ENCODE data around the gene TTYH1.
"Not testable (repeated sequence)": the region's sequence is repeated elsewhere in the genome, so short reads cannot be mapped to it uniquely, and the experiment has no call there.

Gene TTYH1

GRCh38 chr19:54446349-54446748, 31.1 kb downstream of the TTYH1 start:
- DNase-seq (ENCODE audit: low read depth), result not testable (repeated sequence)

GRCh38 chr19:54448040-54448773, 32.9 kb downstream of the TTYH1 start:
- DNase-seq (ENCODE audit: low read depth), result peak; percentile 72

- DNase-seq (ENCODE audit: low read depth), result peak; percentile 99
Observed at GRCh38 chr19:54448774-54449700, 33.8 kb downstream of the TTYH1 start, which contains the start of gene LENG8. Gene LENG8, plus strand, starts transcription at chr19:54449199. Its CDS starts 2,146 bp downstream, at chr19:54451345.

GRCh38 chr19:54449701-54450069, 34.4 kb downstream of the TTYH1 start:
- DNase-seq (ENCODE audit: low read depth), result no peak

GRCh38 chr19:54451331-54451871, 36.1 kb downstream of the TTYH1 start:
- DNase-seq (ENCODE audit: low read depth), result no peak

GRCh38 chr19:54451997-54452396, 36.7 kb downstream of the TTYH1 start:
- no peak for DNase-seq (ENCODE audit: low read depth)

- no peak for DNase-seq (ENCODE audit: low read depth)
Observed at GRCh38 chr19:54452626-54453025, 37.4 kb downstream of the TTYH1 start.

- DNase-seq (ENCODE audit: low read depth), result no peak
Observed at GRCh38 chr19:54453921-54454780, 38.9 kb downstream of the TTYH1 start.

GRCh38 chr19:54454781-54455675, 39.8 kb downstream of the TTYH1 start:
- DNase-seq (ENCODE audit: low read depth), result no peak

GRCh38 chr19:54455786-54456422, 40.6 kb downstream of the TTYH1 start:
- DNase-seq (ENCODE audit: low read depth), result no peak

- no peak for DNase-seq (ENCODE audit: low read depth)
Observed at GRCh38 chr19:54456423-54457373, 41.4 kb downstream of the TTYH1 start.

GRCh38 chr19:54457773-54458647, 42.7 kb downstream of the TTYH1 start:
- DNase-seq (ENCODE audit: low read depth), result no peak

- DNase-seq (ENCODE audit: low read depth), result no peak
Observed at GRCh38 chr19:54458648-54459281, 43.5 kb downstream of the TTYH1 start.

- no peak for DNase-seq (ENCODE audit: low read depth)
Observed at GRCh38 chr19:54459282-54460229, 44.3 kb downstream of the TTYH1 start.

- no peak for DNase-seq (ENCODE audit: low read depth)
Observed at GRCh38 chr19:54460230-54461005, 45.2 kb downstream of the TTYH1 start.

- no peak for DNase-seq (ENCODE audit: low read depth)
Observed at GRCh38 chr19:54461210-54461609, 45.9 kb downstream of the TTYH1 start.

Measured in CMK (cell line).